Right lobe of liver (tissue), 4 donors: ENCODE data around the gene FLYWCH1.

Experiments
- POLR2A ChIP-seq: fragments of 450-650 bp; IDR thresholded peaks from one replicate; pipeline ENCODE4 v1.6.1; 2017; ENCODE audit warnings: antibody characterized with exemption, mild to moderate bottlenecking
- TF ChIP-seq, protein P1 (sequence below), 4 donors: fragments of 200-600 bp in 3 of 4; fragments of 450-650 bp in 1 of 4; IDR thresholded peaks; one replicate each; pipeline versions ENCODE4 v1.5.1 to v1.8.0; 2016 to 2022; ENCODE audit warnings: antibody characterized with exemption in 4 of 4, mild to moderate bottlenecking in 2 of 4
- donor health status: DM: no; HTN: no; CAD: no.
- donor health status: DM: no; HTN: no; CAD: no.
- donor health status: DM: no; HTN: yes; CAD: no.

- TF ChIP-seq, protein P1, sequence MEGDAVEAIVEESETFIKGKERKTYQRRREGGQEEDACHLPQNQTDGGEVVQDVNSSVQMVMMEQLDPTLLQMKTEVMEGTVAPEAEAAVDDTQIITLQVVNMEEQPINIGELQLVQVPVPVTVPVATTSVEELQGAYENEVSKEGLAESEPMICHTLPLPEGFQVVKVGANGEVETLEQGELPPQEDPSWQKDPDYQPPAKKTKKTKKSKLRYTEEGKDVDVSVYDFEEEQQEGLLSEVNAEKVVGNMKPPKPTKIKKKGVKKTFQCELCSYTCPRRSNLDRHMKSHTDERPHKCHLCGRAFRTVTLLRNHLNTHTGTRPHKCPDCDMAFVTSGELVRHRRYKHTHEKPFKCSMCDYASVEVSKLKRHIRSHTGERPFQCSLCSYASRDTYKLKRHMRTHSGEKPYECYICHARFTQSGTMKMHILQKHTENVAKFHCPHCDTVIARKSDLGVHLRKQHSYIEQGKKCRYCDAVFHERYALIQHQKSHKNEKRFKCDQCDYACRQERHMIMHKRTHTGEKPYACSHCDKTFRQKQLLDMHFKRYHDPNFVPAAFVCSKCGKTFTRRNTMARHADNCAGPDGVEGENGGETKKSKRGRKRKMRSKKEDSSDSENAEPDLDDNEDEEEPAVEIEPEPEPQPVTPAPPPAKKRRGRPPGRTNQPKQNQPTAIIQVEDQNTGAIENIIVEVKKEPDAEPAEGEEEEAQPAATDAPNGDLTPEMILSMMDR (IDR thresholded peaks at IDR 0.05), result no peak
- no peak for TF ChIP-seq POLR2A
These were observed 79.2 kb downstream of the FLYWCH1 start for GRCh38 chr16:2990891-2991290.
